K562 (cell line): ENCODE measurements around the gene DNAJB12. TPM values are rescaled to one million over a fixed set of nuclear protein-coding genes. Genes with fewer than 3 reads are reported as not detected.

Source experiments
- HDAC1 ChIP-seq, 2 experiments: fragments of 450-650 bp; IDR thresholded peaks; 2 replicates each; pipeline ENCODE4 v1.6.1; 2016 to 2017; ENCODE audit warnings: inconsistent platforms in 1 of 2, mild to moderate bottlenecking in 1 of 2, moderate library complexity in 1 of 2
- HINFP ChIP-seq: fragments of 450-650 bp; conservative IDR thresholded peaks from 2 replicates; pipeline ENCODE4 v1.6.1; 2016; ENCODE audit warnings: missing genetic modification characterization, low read depth, mild to moderate bottlenecking, control low read depth, missing compliant biosample characterization
- MAX ChIP-seq: sonication (generic); formaldehyde crosslinking; IDR thresholded peaks from 2 replicates; pipeline ENCODE4 v1.9.0; 2022; ENCODE audit warnings: mild to moderate bottlenecking, missing genetic modification reagents
- ZNF253 ChIP-seq: fragments of 250-450 bp; sonication (Bioruptor Pico); conservative IDR thresholded peaks from 2 replicates; pipeline ENCODE4 v1.6.1; 2021; ENCODE audit warnings: mild to moderate bottlenecking
- polyA plus RNA-seq, 8 experiments: library from polyadenylated mRNA; depleted of rRNA in 4 of 8; stranded (reverse) in 5 of 8; unstranded in 3 of 8; fragments of >200 nt; fragmentation: Nextera tagmentation in 2 of 8; fragmentation: Illumina TruSeq in 1 of 8; extraction: Ambion mirVana in 2 of 8; extraction: Trizol in 1 of 8; gene quantifications; 2 replicates each; pipeline versions ENCODE4 v1.2.1 to v1.2.3, GENCODE V29; 2011 to 2014; ENCODE audit warnings: inconsistent platforms in 1 of 8, missing spikeins in 1 of 8
- total RNA-seq, 7 experiments: library from RNA; depleted of rRNA in 6 of 7; stranded (reverse); fragments of >200 nt in 6 of 7; fragmentation: Illumina TruSeq in 2 of 7; extraction: Trizol in 2 of 7; gene quantifications; 2 replicates each; pipeline versions ENCODE4 v1.2.1 to v1.2.3, GENCODE V29; 2011 to 2021; ENCODE audit warnings: low replicate concordance in 1 of 7
- TF ChIP-seq, protein P1 (sequence below): fragments of 200-800 bp; sonication (Bioruptor generic); IDR thresholded peaks from 2 replicates; pipeline ENCODE4 v1.6.1; 2016; ENCODE audit warnings: missing genetic modification characterization, missing compliant biosample characterization
- TF ChIP-seq, protein P2 (sequence below): fragments of 250-450 bp; sonication (Bioruptor Pico); IDR thresholded peaks from 2 replicates; pipeline ENCODE4 v1.4.0; 2020; ENCODE audit warnings: mild to moderate bottlenecking, moderate library complexity

Gene DNAJB12
- total and polyA plus RNA-seq, 9 of the 15 experiments (the other 6 are each of a cell fraction or from before 2014, with no cell fraction given): 3.5 to 31.5 (median 20.3) TPM

GRCh38 chr10:72308320-72308987 lies 46.3 kb downstream of the DNAJB12 start (continued):
- TF ChIP-seq, protein P1, sequence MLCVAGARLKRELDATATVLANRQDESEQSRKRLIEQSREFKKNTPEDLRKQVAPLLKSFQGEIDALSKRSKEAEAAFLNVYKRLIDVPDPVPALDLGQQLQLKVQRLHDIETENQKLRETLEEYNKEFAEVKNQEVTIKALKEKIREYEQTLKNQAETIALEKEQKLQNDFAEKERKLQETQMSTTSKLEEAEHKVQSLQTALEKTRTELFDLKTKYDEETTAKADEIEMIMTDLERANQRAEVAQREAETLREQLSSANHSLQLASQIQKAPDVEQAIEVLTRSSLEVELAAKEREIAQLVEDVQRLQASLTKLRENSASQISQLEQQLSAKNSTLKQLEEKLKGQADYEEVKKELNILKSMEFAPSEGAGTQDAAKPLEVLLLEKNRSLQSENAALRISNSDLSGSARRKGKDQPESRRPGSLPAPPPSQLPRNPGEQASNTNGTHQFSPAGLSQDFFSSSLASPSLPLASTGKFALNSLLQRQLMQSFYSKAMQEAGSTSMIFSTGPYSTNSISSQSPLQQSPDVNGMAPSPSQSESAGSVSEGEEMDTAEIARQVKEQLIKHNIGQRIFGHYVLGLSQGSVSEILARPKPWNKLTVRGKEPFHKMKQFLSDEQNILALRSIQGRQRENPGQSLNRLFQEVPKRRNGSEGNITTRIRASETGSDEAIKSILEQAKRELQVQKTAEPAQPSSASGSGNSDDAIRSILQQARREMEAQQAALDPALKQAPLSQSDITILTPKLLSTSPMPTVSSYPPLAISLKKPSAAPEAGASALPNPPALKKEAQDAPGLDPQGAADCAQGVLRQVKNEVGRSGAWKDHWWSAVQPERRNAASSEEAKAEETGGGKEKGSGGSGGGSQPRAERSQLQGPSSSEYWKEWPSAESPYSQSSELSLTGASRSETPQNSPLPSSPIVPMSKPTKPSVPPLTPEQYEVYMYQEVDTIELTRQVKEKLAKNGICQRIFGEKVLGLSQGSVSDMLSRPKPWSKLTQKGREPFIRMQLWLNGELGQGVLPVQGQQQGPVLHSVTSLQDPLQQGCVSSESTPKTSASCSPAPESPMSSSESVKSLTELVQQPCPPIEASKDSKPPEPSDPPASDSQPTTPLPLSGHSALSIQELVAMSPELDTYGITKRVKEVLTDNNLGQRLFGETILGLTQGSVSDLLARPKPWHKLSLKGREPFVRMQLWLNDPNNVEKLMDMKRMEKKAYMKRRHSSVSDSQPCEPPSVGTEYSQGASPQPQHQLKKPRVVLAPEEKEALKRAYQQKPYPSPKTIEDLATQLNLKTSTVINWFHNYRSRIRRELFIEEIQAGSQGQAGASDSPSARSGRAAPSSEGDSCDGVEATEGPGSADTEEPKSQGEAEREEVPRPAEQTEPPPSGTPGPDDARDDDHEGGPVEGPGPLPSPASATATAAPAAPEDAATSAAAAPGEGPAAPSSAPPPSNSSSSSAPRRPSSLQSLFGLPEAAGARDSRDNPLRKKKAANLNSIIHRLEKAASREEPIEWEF (CRISPR knock-in tag): peak; percentile 91
- peak; percentile 32; the same call in 1 of the 2 replicates for TF ChIP-seq HINFP (tag)
- TF ChIP-seq, protein P2, sequence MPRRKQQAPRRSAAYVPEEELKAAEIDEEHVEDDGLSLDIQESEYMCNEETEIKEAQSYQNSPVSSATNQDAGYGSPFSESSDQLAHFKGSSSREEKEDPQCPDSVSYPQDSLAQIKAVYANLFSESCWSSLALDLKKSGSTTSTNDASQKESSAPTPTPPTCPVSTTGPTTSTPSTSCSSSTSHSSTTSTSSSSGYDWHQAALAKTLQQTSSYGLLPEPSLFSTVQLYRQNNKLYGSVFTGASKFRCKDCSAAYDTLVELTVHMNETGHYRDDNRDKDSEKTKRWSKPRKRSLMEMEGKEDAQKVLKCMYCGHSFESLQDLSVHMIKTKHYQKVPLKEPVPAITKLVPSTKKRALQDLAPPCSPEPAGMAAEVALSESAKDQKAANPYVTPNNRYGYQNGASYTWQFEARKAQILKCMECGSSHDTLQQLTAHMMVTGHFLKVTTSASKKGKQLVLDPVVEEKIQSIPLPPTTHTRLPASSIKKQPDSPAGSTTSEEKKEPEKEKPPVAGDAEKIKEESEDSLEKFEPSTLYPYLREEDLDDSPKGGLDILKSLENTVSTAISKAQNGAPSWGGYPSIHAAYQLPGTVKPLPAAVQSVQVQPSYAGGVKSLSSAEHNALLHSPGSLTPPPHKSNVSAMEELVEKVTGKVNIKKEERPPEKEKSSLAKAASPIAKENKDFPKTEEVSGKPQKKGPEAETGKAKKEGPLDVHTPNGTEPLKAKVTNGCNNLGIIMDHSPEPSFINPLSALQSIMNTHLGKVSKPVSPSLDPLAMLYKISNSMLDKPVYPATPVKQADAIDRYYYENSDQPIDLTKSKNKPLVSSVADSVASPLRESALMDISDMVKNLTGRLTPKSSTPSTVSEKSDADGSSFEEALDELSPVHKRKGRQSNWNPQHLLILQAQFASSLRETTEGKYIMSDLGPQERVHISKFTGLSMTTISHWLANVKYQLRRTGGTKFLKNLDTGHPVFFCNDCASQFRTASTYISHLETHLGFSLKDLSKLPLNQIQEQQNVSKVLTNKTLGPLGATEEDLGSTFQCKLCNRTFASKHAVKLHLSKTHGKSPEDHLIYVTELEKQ (CRISPR knock-in tag): peak; percentile 51; the same call in 1 of the 2 replicates
- TF ChIP-seq MAX (CRISPR knock-in tag): peak; percentile 67; the same call in 1 of the 2 replicates
- TF ChIP-seq HDAC1 (IDR thresholded peaks at IDR 0.05): peak in 1 of 2 experiments; percentile 87; a peak in 2 of 4 replicates
- 0 out of 2 replicates have a peak, but pooled peaks have one; percentile 60 for TF ChIP-seq ZNF253
